Measurements from ENCODE around the gene STRN3.
"Not testable (repeated sequence)": the region's sequence is repeated elsewhere in the genome, so short reads cannot be mapped to it uniquely, and the experiment has no call there.

STRN3 gene

DNA sequence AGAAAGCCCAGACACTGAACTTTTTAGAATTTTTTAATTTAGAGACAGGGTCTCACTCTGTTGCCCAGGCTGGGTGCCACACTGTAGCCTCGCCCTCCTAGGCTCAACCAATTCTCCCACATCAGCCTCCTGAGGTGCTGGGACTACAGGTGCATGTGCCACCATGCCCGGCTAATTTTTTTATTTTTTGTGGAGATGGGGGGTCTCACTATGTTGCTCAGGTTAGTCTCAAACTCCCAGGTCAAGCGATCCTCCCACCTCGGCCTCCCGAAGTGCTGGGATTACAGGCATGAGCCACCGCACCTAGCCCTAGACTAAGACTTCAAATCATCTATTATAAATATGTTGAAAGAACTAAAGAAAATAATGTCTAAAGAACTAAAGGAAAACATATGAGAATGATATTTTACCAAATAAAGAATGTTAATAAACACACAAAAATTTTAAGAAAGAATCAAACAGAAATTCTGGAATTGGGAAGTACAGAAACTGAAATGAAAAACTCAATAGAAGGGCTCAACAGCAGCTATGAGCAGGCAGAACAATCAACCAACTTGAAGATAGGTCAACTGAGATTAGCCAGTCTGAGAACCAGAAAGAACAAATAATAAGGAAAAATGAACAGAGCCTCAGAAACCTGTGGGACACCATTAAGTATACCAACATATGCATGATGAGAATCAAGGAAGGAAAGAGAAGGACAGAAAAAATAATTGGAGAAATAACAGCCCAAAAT lies 27.0 kb downstream of the STRN3 start:
- Mint-ChIP-seq H3K4me1 (ENCODE audit: low read depth) (peaks cover 17% of the 10 kb centered on the region), H3K27ac (no peak overlapping the region), H3K9me3 (peaks cover 28% of the 10 kb centered on the region), H3K27me3 (ENCODE audit: low read depth) (no peaks in the 10 kb centered on the region), H3K36me3 (ENCODE audit: low read depth) (peaks cover 51% of the 10 kb centered on the region), H3K4me3 (no peak overlapping the region)

DNA sequence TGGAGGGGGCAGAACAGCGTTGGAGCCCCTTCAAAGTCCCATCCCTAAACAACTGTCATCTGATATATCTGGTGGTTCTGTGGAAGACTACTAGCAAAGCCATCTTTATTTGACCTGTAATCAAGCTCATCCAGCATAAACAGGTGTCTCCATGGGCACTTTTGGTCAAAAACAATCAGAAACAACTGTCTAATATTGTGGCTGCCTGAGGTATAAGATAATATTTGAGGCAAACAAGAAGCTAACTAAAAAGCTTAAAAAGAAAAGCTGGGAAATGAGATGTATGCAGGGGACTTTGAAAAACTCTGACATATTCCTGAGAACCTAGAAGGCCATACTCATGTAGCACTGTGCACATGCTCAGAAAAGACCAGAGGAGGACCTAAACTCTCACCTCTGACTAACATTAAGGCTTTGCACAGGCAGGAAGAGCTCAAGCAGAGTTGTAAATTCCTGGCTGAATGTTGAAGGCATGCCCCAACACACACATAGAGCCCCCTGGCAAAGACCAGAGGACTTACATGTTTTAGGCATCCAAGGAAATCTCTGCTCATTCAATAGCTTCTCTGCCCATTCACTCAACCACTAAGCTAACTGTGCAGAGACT lies 28.0 kb downstream of the STRN3 start:
- Mint-ChIP-seq H3K9me3 (peaks cover 28% of the 10 kb centered on the region), H3K36me3 (ENCODE audit: low read depth) (peaks cover 49% of the 10 kb centered on the region), H3K4me1 (ENCODE audit: low read depth) (peaks cover 15% of the 10 kb centered on the region), H3K4me3 (no peak overlapping the region), H3K27ac (no peak overlapping the region), H3K27me3 (ENCODE audit: low read depth) (no peaks in the 10 kb centered on the region)

DNA sequence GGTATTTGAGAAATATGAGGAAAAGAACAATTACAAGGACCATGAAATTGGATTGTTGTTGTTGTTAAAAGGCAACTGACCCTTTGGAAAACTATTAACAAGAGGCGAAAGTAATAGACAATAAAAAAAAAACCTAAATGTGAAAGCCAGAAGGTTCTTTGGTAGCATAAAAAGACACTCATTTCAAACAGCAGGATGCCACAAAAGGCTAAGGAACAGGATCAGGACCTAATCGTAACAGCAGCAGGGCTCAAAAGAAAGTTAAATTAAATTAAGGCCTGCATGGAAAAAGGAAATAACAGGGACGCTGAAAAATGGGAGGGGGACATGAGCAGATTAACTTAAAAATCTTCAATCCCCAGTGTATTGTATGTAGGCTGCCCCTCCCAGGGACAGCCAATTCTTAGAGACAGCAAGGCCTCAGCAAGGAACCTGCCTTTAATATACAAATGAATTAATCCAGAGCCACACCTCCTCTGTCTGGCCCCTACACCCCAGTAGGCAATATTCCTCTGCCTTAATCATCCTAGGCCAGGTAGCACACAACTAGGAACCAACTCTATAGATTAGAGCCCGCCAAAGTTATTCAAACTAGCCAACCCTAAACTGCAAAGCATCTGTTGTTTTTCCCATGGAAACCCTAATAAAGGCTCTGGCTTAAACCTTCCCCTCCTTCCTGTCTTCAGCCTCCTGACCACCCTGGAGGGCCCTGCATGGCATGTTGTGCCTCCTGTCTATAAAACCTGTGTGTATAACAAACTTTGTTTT lies 29.1 kb downstream of the STRN3 start:
- H3K9me3 Mint-ChIP-seq = peaks cover 28% of the 10 kb centered on the region
- H3K27ac Mint-ChIP-seq = no peak overlapping the region
- H3K4me3 Mint-ChIP-seq = no peak overlapping the region
- no peaks in the 10 kb centered on the region for H3K27me3 Mint-ChIP-seq (ENCODE audit: low read depth)
- peaks cover 12% of the 10 kb centered on the region for H3K4me1 Mint-ChIP-seq (ENCODE audit: low read depth)
- peaks cover 45% of the 10 kb centered on the region for H3K36me3 Mint-ChIP-seq (ENCODE audit: low read depth)

DNA sequence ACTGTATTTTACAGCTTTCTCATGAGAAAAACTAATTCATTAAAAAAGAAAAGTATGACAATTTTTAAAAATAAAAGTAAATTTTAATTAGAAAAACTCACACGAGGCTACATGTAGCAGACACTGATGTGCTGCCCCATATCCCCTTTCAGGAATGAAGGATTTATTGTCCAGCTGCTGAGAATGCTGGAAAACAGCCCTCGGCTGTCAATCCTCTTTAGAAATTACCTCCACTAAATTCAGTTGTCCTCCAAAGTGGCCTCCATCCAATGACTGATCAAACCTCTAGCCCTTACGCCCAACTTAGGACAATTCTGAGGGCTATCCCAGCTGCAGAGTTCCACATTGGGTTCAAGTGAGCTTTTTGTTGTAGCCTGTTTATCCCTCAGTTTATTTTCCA lies 30.5 kb downstream of the STRN3 start:
- H3K9me3 Mint-ChIP-seq = peaks cover 27% of the 10 kb centered on the region
- peaks cover 41% of the 10 kb centered on the region for H3K36me3 Mint-ChIP-seq (ENCODE audit: low read depth)
- no peak overlapping the region for H3K27ac Mint-ChIP-seq
- peaks cover 15% of the 10 kb centered on the region for H3K4me1 Mint-ChIP-seq (ENCODE audit: low read depth)
- H3K4me3 Mint-ChIP-seq = no peak overlapping the region
- H3K27me3 Mint-ChIP-seq (ENCODE audit: low read depth) = no peaks in the 10 kb centered on the region

DNA sequence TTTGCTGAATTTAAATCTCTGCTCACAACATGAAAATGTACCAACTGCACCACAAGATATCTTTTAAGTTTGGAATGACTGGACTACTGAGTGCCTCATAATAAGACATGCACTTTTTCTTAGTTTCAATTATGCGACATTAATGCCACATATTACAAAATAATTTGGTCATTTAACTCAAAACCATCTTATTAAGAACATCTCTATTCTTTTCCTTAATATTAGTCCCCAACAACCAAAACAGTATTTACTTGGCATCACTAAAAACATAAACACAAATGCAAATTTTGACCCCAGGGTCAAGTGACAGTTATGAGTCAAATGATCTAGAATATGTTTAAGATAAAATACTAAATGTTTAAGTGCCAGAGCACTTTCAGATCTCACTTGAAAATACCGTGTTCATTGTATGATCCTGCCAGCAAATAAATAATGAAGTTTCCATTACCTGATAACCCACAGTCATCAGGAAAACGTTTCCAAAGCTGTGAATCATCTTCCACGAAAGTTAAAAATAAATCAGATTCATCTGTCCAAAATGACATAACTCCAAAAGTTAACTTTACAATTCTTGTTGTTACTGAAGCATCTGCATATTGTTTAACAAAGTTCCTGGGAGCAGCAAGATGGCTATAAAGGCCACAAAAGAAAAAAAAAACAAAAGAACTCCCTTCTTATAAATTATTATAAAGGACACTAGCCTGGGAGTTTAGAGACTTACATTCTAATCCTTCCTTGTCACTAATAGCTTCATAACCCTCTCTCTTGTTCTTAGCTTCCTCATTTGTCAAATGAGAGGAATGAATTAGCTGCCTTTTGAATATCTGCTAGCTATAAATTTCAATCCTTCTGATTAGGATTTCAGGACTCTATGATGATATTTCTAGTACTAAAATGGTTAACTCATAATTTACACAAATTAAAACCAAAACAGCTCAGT lies 31.2 kb downstream of the STRN3 start:
- H3K4me1 Mint-ChIP-seq (ENCODE audit: low read depth) = peaks cover 15% of the 10 kb centered on the region
- no peak overlapping the region for H3K4me3 Mint-ChIP-seq
- no peaks in the 10 kb centered on the region for H3K27me3 Mint-ChIP-seq (ENCODE audit: low read depth)
- H3K9me3 Mint-ChIP-seq = peaks cover 22% of the 10 kb centered on the region
- H3K36me3 Mint-ChIP-seq (ENCODE audit: low read depth) = peaks cover 36% of the 10 kb centered on the region
- no peak overlapping the region for H3K27ac Mint-ChIP-seq

DNA sequence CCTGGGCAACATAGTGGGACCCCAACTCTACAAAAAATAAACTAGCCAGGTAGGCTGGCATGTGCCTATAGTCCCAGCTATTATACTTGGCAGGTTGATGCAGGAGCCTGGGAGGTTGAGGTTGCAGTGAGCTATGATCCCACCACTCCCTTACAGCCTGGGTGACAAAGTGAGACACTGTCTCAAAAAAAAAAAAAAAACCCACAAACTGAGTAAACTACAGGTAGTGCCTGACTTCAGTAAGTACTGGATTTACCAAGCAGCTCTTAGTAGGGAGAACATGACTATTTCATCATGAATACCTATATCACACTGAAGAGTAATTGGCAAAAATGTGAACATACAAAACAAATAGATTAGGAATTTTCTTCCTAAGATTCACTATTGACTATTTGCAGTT lies 33.1 kb downstream of the STRN3 start:
- H3K9me3 Mint-ChIP-seq = peaks cover 8% of the 10 kb centered on the region
- no peak overlapping the region for H3K27ac Mint-ChIP-seq
- peaks cover 17% of the 10 kb centered on the region for H3K4me1 Mint-ChIP-seq (ENCODE audit: low read depth)
- no peak overlapping the region for H3K4me3 Mint-ChIP-seq
- H3K27me3 Mint-ChIP-seq (ENCODE audit: low read depth) = no peaks in the 10 kb centered on the region
- peaks cover 19% of the 10 kb centered on the region for H3K36me3 Mint-ChIP-seq (ENCODE audit: low read depth)

DNA sequence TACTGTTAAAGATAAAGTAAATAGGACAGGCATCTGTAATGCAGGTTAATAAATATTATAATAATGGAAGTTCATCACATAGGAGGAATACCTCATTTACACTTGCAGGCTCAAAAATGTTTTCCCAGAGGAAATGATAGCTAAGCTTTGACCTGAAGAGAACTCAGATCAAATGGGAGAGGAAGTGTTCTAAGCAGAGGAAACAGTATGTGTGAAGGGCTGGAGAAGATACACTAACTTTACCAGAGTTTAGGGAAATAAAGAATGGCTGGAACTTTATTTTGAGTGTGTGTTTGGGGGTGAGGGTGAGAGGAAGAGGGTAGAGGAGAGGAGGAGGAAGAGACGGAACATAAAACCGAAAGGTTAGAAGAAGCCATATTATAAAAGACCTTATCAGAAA lies 34.8 kb downstream of the STRN3 start:
- peaks cover 16% of the 10 kb centered on the region for H3K4me1 Mint-ChIP-seq (ENCODE audit: low read depth)
- no peak overlapping the region for H3K4me3 Mint-ChIP-seq
- no peak overlapping the region for H3K27ac Mint-ChIP-seq
- no peaks in the 10 kb centered on the region for H3K27me3 Mint-ChIP-seq (ENCODE audit: low read depth)
- H3K36me3 Mint-ChIP-seq (ENCODE audit: low read depth) = peaks cover 6% of the 10 kb centered on the region
- H3K9me3 Mint-ChIP-seq = no peaks in the 10 kb centered on the region

DNA sequence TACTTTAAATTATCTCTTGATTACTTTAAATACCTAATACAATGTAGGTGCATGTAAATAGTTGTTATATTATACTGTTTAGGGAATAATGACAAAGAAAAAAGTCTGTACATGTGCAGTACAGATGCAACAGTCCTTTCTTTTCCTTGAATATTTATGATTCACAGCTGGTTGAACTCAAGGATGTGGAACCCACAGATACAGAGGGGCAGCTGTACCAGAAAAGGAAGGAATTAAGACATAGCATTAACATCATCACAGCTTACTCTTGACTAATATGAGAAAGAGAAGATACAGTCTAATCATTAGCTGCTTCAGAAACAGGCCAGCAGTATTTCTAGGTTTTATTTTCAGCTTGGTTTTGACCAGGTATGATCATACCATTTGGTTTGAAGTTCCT lies 35.4 kb downstream of the STRN3 start:
- peaks cover 6% of the 10 kb centered on the region for H3K36me3 Mint-ChIP-seq (ENCODE audit: low read depth)
- H3K4me3 Mint-ChIP-seq = no peak overlapping the region
- H3K9me3 Mint-ChIP-seq = no peaks in the 10 kb centered on the region
- no peak overlapping the region for H3K27ac Mint-ChIP-seq
- peaks cover 16% of the 10 kb centered on the region for H3K4me1 Mint-ChIP-seq (ENCODE audit: low read depth)
- H3K27me3 Mint-ChIP-seq (ENCODE audit: low read depth) = no peaks in the 10 kb centered on the region

DNA sequence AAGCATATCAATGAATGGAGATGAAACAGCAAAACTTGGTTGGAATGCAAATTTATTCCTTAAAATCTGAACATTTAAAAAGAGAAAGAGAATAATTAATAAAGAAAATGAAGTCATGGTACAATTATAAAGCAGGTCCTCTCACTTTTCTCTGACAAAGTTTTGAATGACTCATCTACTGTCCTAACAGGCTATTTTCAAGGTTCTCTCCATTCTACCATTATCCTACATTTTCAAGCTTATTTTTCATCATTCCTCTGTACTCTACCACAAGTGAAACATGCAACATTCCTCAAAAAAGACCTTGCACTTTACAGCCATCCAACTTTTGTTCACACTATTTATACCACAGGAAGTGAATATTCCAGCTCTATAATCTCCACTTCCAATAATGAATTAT lies 37.7 kb downstream of the STRN3 start:
- H3K4me3 Mint-ChIP-seq = no peak overlapping the region
- H3K9me3 Mint-ChIP-seq = no peaks in the 10 kb centered on the region
- peaks cover 6% of the 10 kb centered on the region for H3K4me1 Mint-ChIP-seq (ENCODE audit: low read depth)
- H3K27ac Mint-ChIP-seq = no peak overlapping the region
- H3K27me3 Mint-ChIP-seq (ENCODE audit: low read depth) = no peaks in the 10 kb centered on the region
- H3K36me3 Mint-ChIP-seq (ENCODE audit: low read depth) = peaks cover 4% of the 10 kb centered on the region

DNA sequence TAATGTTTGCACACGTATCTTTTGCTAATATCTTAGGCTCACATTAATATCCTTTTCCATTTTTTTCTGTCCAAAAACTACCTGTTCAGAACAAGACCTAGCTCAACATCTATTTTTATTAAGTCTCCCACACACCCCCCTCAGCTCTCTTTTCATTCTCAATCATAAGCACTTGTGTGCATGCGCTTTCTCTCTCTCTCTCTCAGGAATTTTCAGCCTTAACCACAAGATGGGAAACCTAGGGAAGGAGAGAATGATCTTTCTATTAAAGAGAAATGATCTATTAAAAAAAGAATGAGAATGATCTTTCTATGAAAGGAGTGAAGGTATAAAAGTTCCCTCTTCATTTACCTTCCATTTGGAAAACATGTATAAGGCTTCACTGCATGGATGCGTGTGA lies 40.4 kb downstream of the STRN3 start:
- Mint-ChIP-seq H3K4me3 (no peak overlapping the region), H3K9me3 (no peaks in the 10 kb centered on the region), H3K4me1 (ENCODE audit: low read depth) (peaks cover 2% of the 10 kb centered on the region), H3K36me3 (ENCODE audit: low read depth) (no peaks in the 10 kb centered on the region), H3K27ac (no peak overlapping the region), H3K27me3 (ENCODE audit: low read depth) (no peaks in the 10 kb centered on the region)

DNA sequence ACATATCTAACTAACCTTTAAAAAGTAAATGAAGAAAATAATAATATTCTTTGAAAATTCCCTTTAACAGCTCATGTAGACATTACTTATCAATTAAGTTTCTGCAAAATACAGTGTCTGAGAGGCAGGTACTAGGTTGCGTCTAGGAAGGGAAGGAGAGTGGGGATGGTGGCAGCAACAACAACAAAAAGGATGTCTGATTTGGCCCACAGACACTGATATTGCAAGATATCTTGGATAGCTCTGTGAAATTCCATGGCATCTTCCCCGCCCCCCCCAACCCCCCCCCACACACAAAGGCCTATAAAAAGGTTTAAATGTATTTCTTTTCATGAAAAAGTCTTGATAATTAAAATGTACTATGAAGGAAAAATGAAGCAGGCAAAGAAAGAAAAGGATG lies 42.3 kb downstream of the STRN3 start:
- H3K27me3 Mint-ChIP-seq (ENCODE audit: low read depth) = no peaks in the 10 kb centered on the region
- peaks cover 3% of the 10 kb centered on the region for H3K4me1 Mint-ChIP-seq (ENCODE audit: low read depth)
- H3K4me3 Mint-ChIP-seq = no peak overlapping the region
- H3K27ac Mint-ChIP-seq = no peak overlapping the region
- no peaks in the 10 kb centered on the region for H3K36me3 Mint-ChIP-seq (ENCODE audit: low read depth)
- H3K9me3 Mint-ChIP-seq = no peaks in the 10 kb centered on the region

DNA sequence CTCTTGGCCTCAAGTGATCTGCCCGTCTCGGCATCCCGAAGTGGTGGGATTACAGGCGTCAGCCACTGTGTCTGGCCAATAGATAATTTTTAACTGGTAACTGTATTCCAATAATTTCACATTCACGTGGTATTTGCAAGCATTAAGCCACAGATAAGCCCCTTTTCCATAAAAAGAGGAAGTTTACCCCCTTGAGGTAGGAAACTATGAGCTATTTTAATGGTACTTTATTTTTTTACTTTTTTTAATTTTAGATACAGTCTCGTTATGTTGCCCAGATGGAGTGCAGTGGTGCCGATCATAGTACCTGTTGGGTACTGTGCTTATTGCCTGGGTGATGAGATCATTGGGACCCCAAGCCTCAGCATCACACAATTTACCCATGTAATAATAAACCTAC lies 43.6 kb downstream of the STRN3 start:
- Mint-ChIP-seq H3K36me3 (ENCODE audit: low read depth) (no peaks in the 10 kb centered on the region), H3K4me1 (ENCODE audit: low read depth) (peaks cover 3% of the 10 kb centered on the region), H3K27me3 (ENCODE audit: low read depth) (no peaks in the 10 kb centered on the region), H3K9me3 (no peaks in the 10 kb centered on the region), H3K4me3 (no peak overlapping the region), H3K27ac (no peak overlapping the region)

DNA sequence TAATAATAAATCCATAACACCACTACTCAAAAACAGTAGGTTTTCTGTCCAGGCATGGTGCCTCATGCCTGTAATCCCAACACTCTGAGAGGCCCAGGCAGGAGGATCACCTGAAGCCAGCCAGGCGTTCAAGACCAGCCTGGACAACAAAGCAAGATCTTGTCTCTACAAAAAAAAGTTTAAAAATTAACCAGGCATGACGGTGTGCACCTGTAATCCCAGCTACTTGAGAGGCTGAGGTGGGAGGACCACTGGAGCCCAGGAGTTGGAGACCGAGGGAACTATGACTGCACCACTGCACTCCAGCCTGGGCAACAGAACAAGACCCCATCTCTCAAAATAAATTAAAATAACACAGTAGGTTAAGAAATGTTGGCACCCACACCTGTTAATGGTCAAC lies 45.2 kb downstream of the STRN3 start:
- Mint-ChIP-seq H3K27ac (no peak overlapping the region), H3K36me3 (ENCODE audit: low read depth) (no peaks in the 10 kb centered on the region), H3K4me3 (no peak overlapping the region), H3K27me3 (ENCODE audit: low read depth) (no peaks in the 10 kb centered on the region), H3K4me1 (ENCODE audit: low read depth) (peaks cover 3% of the 10 kb centered on the region), H3K9me3 (no peaks in the 10 kb centered on the region)

DNA sequence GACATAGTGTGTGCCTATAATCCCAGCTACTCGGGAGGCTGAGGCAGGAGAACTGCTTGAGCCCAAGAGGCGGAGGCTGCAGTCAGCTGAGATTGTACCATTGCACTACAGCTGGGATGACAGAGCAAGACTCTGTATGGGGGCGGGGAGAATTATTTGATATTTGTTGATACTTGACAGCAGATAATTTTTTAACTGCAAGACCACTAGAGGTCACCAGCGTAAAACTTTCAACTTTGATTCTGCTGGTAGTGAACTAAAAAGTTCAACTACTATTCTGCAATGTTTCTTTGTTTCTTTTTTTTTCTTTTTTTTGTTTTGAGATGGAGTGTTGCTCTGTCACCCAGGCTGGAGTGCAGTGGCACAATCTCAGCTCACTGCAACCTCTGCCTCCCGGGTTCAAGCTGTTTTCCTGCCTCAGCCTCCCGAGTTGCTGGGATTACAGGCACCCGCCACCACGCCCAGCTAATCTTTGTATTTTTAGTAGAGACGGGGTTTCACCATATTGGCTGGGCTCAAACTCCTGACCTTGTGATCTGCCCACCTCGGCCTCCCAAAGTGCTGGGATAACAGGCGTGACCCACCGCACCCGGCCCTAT lies 46.0 kb downstream of the STRN3 start:
- not testable (repeated sequence) for H3K4me3 Mint-ChIP-seq; H3K27me3 Mint-ChIP-seq (ENCODE audit: low read depth); H3K27ac Mint-ChIP-seq; H3K36me3 Mint-ChIP-seq (ENCODE audit: low read depth); H3K9me3 Mint-ChIP-seq; H3K4me1 Mint-ChIP-seq (ENCODE audit: low read depth)

Measured in T-helper 1 cell treated with Interleukin-12 subunit alpha and Interleukin-12 subunit beta and Interleukin-4 antibody, amounts not matched to agents 30 μg/mL and 1 μg/mL, for 36 hours (primary cell).